DOHH2 (cell line): ENCODE data around the gene STMN3.

ENCODE experiments used
- H3F3A ChIP-seq: fragments of 200-600 bp; sonication (generic), shearing (Covaris generic); 2 replicates; pipeline ENCODE4 v1.6.0; 2016; ENCODE audit warnings: antibody characterized with exemption, mild to moderate bottlenecking; ENCODE audit not compliant: control insufficient read depth, insufficient read depth
- H3K27ac ChIP-seq: fragments of 200-600 bp; sonication (generic); 2 replicates; pipeline ENCODE4 v1.5.1; 2014; ENCODE audit warnings: low read depth, mild to moderate bottlenecking, low read length, moderate library complexity
- H3K27me3 ChIP-seq: fragments of 200-600 bp; sonication (generic); 2 replicates; pipeline ENCODE4 v1.6.1; 2014; ENCODE audit warnings: mild to moderate bottlenecking, low read length, mixed read lengths; ENCODE audit not compliant: control insufficient read depth
- H3K36me3 ChIP-seq: fragments of 200-600 bp; sonication (generic); 2 replicates; pipeline ENCODE4 v1.6.1; 2014; ENCODE audit warnings: mild to moderate bottlenecking, low read length, moderate library complexity, mixed read lengths; ENCODE audit not compliant: control insufficient read depth
- H3K4me1 ChIP-seq: fragments of 200-600 bp; sonication (generic); 2 replicates; pipeline ENCODE4 v1.6.1; 2014; ENCODE audit warnings: mild to moderate bottlenecking, low read length, mixed read lengths; ENCODE audit not compliant: control insufficient read depth
- H3K4me2 ChIP-seq: fragments of 200-600 bp; sonication (generic); 2 replicates; pipeline ENCODE4 v1.6.0; 2014; ENCODE audit warnings: mild to moderate bottlenecking, low read length, moderate library complexity
- H3K4me3 ChIP-seq: fragments of 200-600 bp; sonication (generic); 2 replicates; pipeline ENCODE4 v1.5.1; 2014; ENCODE audit warnings: mild to moderate bottlenecking, low read length, mixed read lengths
- H3K79me2 ChIP-seq: fragments of 200-600 bp; sonication (generic); 2 replicates; pipeline ENCODE4 v1.6.1; 2014; ENCODE audit warnings: mild to moderate bottlenecking, low read length, mixed read lengths; ENCODE audit not compliant: control insufficient read depth
- H3K9me2 ChIP-seq: fragments of 200-600 bp; sonication (generic); replicated peaks from 2 replicates; pipeline ENCODE4 v1.6.1; 2014; ENCODE audit warnings: mild to moderate bottlenecking, low read length, mixed read lengths; ENCODE audit not compliant: control insufficient read depth
- H3K9me3 ChIP-seq: fragments of 200-600 bp; sonication (generic); 2 replicates; pipeline ENCODE4 v1.6.1; 2014; ENCODE audit warnings: antibody characterized with exemption, low read length, mixed read lengths; ENCODE audit not compliant: control insufficient read depth, insufficient read depth
- H4K20me1 ChIP-seq: fragments of 200-600 bp; sonication (generic); 2 replicates; pipeline ENCODE4 v1.6.0; 2014; ENCODE audit warnings: low read depth, mild to moderate bottlenecking, antibody characterized with exemption, low read length, moderate library complexity; ENCODE audit not compliant: control insufficient read depth, insufficient read depth
- EZH2phosphoT487 ChIP-seq: fragments of 200-600 bp; sonication (generic); IDR thresholded peaks from 2 replicates; pipeline ENCODE4 v1.6.1; 2017; ENCODE audit warnings: borderline replicate concordance, mild to moderate bottlenecking, antibody characterized with exemption, low read length, moderate library complexity, mixed read lengths
- TF ChIP-seq, protein P1 (sequence below): fragments of 200-600 bp; sonication (generic); IDR thresholded peaks from one replicate; pipeline ENCODE4 v1.5.1; 2014; ENCODE audit warnings: antibody characterized with exemption, mild to moderate bottlenecking, low read depth, low read length; ENCODE audit not compliant: poor library complexity, severe bottlenecking

Gene STMN3

DNA sequence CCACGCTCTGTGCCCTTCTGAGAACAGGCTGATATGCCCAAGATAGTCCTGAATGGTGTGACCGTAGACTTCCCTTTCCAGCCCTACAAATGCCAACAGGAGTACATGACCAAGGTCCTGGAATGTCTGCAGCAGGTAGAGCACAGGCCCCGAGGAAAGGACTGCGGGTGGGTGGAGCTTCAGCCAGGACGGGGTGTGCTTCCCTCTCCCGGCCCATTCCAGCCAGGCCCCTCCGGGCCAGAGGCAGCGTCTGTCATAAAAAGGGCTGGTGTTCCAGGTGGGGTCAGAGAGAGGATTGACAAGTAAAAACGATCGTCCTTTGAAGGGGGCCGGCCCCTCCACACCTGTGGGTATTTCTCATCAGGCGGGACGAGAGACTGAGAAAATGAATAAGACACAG lies 6.1 kb upstream of the STMN3 start:
- no peaks in the 10 kb centered on the region for H3K9me2 ChIP-seq
- H3F3A ChIP-seq: no peaks in the 10 kb centered on the region
- peaks cover 23% of the 10 kb centered on the region for H3K79me2 ChIP-seq
- peaks cover 8% of the 10 kb centered on the region; the same call in 1 of the 2 replicates for H4K20me1 ChIP-seq
- TF ChIP-seq, protein P1, sequence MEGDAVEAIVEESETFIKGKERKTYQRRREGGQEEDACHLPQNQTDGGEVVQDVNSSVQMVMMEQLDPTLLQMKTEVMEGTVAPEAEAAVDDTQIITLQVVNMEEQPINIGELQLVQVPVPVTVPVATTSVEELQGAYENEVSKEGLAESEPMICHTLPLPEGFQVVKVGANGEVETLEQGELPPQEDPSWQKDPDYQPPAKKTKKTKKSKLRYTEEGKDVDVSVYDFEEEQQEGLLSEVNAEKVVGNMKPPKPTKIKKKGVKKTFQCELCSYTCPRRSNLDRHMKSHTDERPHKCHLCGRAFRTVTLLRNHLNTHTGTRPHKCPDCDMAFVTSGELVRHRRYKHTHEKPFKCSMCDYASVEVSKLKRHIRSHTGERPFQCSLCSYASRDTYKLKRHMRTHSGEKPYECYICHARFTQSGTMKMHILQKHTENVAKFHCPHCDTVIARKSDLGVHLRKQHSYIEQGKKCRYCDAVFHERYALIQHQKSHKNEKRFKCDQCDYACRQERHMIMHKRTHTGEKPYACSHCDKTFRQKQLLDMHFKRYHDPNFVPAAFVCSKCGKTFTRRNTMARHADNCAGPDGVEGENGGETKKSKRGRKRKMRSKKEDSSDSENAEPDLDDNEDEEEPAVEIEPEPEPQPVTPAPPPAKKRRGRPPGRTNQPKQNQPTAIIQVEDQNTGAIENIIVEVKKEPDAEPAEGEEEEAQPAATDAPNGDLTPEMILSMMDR: no peak
- TF ChIP-seq EZH2phosphoT487: no peak
- no peaks in the 10 kb centered on the region for H3K9me3 ChIP-seq
- no peak overlapping the region for H3K27ac ChIP-seq
- H3K4me1 ChIP-seq: peaks cover 23% of the 10 kb centered on the region
- H3K4me3 ChIP-seq: peak overlapping the region; percentile 94
- peak overlapping the region; percentile 84 for H3K4me2 ChIP-seq
- no peaks in the 10 kb centered on the region for H3K27me3 ChIP-seq
- H3K36me3 ChIP-seq: peaks cover 35% of the 10 kb centered on the region

DNA sequence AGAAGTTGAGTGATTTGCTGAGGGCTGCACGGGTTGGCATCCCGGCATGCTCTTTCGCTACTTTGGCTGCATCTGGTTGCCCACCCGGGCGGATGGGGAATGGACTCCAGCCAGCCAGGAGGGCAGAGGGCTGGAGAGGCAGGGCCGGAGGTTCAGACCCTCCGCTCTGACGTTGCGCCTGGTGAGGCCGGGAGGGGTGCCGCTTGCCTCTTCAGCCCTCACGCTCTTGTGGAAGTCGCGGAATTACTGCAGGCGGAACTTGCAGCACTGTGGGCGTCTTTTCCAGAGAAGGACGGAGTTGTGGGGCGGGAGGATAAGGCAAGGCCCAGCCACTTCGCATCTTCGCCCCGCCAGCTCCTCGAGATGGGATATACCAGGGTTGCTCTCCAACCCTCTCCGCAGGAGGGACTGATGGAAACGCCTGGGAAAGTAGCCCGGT lies 5.5 kb upstream of the STMN3 start:
- Histone ChIP-seq H3K4me3 (peak overlapping the region; percentile 94), H4K20me1 (peaks cover 8% of the 10 kb centered on the region; the same call in 1 of the 2 replicates), H3K36me3 (peaks cover 30% of the 10 kb centered on the region), H3F3A (no peaks in the 10 kb centered on the region), H3K79me2 (peaks cover 23% of the 10 kb centered on the region), H3K27me3 (no peaks in the 10 kb centered on the region), H3K27ac (no peak overlapping the region), H3K9me3 (no peaks in the 10 kb centered on the region), H3K4me2 (peak overlapping the region; percentile 84), H3K9me2 (no peaks in the 10 kb centered on the region), H3K4me1 (peaks cover 29% of the 10 kb centered on the region)
- TF ChIP-seq EZH2phosphoT487: no peak
- TF ChIP-seq, protein P1: no peak

DNA sequence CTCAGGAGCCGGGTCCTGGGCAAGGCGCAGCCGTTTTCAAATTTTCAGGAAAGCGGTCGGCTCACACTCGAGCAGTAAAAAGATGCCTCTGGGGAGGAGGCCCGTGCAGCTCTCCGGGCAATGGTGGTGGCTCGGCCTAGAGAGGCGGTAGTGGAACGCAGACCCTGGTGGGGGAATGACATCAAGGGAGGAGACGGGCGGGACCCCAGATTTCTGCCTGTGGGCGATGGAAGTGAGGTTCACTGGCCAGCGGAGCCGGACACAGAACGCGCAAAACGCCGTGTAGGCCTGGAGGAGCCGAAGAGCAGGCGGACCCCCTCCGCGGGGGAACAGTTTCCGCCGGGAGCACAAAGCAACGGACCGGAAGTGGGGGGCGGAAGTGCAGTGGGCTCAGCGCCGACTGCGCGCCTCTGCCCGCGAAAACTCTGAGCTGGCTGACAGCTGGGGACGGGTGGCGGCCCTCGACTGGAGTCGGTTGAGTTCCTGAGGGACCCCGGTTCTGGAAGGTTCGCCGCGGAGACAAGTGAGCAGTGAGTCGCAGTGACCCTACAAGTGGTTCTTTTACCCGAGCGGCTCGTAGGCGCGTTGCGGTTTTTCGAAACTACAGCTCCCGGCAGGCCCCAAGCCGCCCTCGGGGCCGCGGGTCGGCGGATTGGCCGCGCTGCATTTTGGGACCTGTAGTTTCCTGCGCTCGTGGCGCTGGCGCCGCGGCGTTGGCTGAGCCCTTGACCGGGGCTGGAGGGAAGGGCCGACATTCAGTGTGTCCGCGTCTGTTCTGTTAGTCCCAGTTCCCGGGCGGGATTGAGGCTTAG lies 4.9 kb upstream of the STMN3 start, which contains the start of gene RTEL1:
TSS of gene RTEL1 (plus strand) at position 376 of the 812 bp plus-strand sequence. CDS start 1,091 bp downstream, outside the sequence.
- Histone ChIP-seq H3K4me1 (peaks cover 32% of the 10 kb centered on the region), H4K20me1 (peaks cover 8% of the 10 kb centered on the region; the same call in 1 of the 2 replicates), H3K9me2 (no peaks in the 10 kb centered on the region), H3K4me2 (peak within 1 kb of the TSS; percentile 84), H3K79me2 (peaks cover 23% of the 10 kb centered on the region), H3K36me3 (peaks cover 23% of the 10 kb centered on the region), H3K27me3 (no peaks in the 10 kb centered on the region; the same call in 1 of the 2 replicates), H3F3A (no peaks in the 10 kb centered on the region), H3K9me3 (no peaks in the 10 kb centered on the region), H3K27ac (peak within 1 kb of the TSS; percentile 52), H3K4me3 (peak within 1 kb of the TSS; percentile 94)
- TF ChIP-seq EZH2phosphoT487: no peak
- TF ChIP-seq, protein P1: no peak
